Urinary bladder (tissue), 4 donors: ENCODE measurements around the gene PRKCZ. TPM values are rescaled to one million over a fixed set of nuclear protein-coding genes. Genes with fewer than 3 reads are reported as not detected.
A peak's percentile ranks its signal among the peaks of the same experiment; 100 is the strongest.

Source experiments
- DNase-seq: peaks from one replicate; pipeline ENCODE4 v3.0.0-alpha.2; 2015; ENCODE audit errors: extremely low spot score
- H3K27ac ChIP-seq: one replicate; pipeline ENCODE4 v1.5.1; 2013; ENCODE audit warnings: low read depth, mild to moderate bottlenecking, moderate library complexity
- H3K36me3 ChIP-seq: one replicate; pipeline ENCODE4 v1.6.1; 2013; ENCODE audit warnings: mild to moderate bottlenecking, moderate library complexity; ENCODE audit not compliant: insufficient read depth
- H3K4me1 ChIP-seq: one replicate; pipeline ENCODE4 v1.6.1; 2013; ENCODE audit warnings: mild to moderate bottlenecking, moderate library complexity; ENCODE audit not compliant: insufficient read depth
- H3K4me3 ChIP-seq: one replicate; pipeline ENCODE4 v1.5.1; 2013; ENCODE audit warnings: low read depth, low read length
- WGBS: extraction: QIAGEN DNeasy Blood & Tissue Kit; methylation state at CpG from one replicate; pipeline ENCODE4 v1.1.7; 2013; 5-methylcytosine and 5-hydroxymethylcytosine counted together
- polyA plus RNA-seq: library from polyadenylated mRNA; stranded (reverse); fragments of 200-250 nt; gene quantifications from one replicate; pipeline ENCODE4 v1.2.3, GENCODE V29; 2013
- total RNA-seq: library from RNA; depleted of rRNA; stranded (reverse); fragments of >200 nt; gene quantifications from one replicate; pipeline ENCODE4 v1.2.3, GENCODE V29; 2014
- donor health status: healthy with polysubstance abuse.
- donor health status: healthy.

Gene PRKCZ
- total and polyA plus RNA-seq, 2 donors = 6.3 to 6.6 TPM

DNA sequence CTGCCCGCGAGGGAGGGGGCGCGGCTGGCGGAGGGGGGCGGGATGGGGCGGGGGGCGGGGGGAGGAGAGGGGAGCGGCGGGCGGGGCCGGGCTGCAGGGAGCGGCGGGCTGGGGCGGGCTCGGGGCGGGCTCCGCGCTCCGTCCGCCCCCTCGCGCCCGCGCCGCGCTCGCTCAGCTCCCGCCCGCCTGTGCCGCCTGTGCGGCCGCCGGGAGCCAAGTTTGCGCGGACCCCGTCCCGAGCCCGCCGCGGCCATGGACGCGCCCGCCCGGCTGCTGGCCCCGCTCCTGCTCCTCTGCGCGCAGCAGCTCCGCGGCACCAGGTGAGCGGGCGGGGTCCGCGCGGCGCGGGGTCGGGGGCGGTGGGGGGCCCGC is 31.1 kb upstream of the PRKCZ start, which contains the start of gene GABRD:
GABRD (plus strand) TSS at position 174 of the 372 bp plus-strand sequence; CDS start at position 253, 79 bp downstream.
- no peaks in the 10 kb centered on the region for H3K4me1 ChIP-seq
- no peaks in the 10 kb centered on the region for H3K36me3 ChIP-seq
- peak within 1 kb of the TSS; percentile 17 for H3K4me3 ChIP-seq
- WGBS = under 1% methylated on average over 48 of the region's 60 CpGs
- no peak within 1 kb of the TSS for H3K27ac ChIP-seq
- no peak for DNase-seq

DNA sequence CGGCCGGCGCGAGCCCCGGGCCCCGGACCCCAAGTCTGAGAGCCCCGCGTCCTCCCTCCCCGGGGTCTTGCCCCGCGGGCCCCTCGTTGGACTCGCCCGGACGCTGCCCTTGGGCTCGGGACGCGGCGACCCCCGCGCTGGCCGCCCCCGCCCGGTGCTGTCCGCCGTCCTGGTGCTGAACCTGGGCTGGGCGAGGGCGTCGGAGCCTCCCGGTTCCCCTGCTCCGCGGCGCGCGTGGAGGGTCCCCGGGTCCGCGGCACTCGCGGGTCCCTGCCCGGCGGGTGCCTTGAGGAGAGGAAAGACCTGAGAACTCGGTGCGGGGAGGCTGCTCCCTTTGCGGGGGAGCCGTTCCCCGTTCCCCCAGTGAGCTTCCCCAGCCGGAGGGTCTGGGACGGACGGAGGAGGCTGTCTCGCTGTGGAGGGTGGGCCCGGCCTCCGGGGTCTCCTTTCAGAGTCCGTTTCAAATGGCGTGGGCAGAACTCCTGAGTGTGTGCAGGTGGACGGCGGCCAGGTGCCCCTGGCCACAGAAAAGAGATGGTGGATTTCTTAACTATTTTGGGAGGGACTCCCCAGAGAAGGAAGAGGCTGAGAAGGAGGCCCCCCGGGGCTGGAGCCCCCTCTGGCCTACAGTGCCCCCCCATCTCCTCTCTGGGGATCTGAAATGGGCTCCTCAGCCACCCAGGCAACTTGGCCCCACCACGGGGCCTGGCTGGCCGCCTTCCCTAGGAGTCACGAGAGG is 30.5 kb upstream of the PRKCZ start:
- H3K36me3 ChIP-seq = no peaks in the 10 kb centered on the region
- H3K27ac ChIP-seq = no peak overlapping the region
- no peaks in the 10 kb centered on the region for H3K4me1 ChIP-seq
- H3K4me3 ChIP-seq = peak overlapping the region; percentile 17
- 9% methylated on average over 61 of the region's 61 CpGs for WGBS
- no peak for DNase-seq

- no peaks in the 10 kb centered on the region for H3K4me1 ChIP-seq
- DNase-seq = no peak
- no peak overlapping the region for H3K27ac ChIP-seq
- no peak overlapping the region for H3K4me3 ChIP-seq
- H3K36me3 ChIP-seq = no peaks in the 10 kb centered on the region
- WGBS = 77% methylated on average over 11 of the region's 11 CpGs
Observed at GRCh38 chr1:2020310-2020655, 29.9 kb upstream of the PRKCZ start.

- WGBS = 84% methylated on average over 25 of the region's 25 CpGs
- no peak overlapping the region for H3K4me3 ChIP-seq
- H3K36me3 ChIP-seq = no peaks in the 10 kb centered on the region
- DNase-seq = no peak
- H3K4me1 ChIP-seq = no peaks in the 10 kb centered on the region
- no peak overlapping the region for H3K27ac ChIP-seq
Observed at GRCh38 chr1:2021550-2021949, 28.7 kb upstream of the PRKCZ start.

DNA sequence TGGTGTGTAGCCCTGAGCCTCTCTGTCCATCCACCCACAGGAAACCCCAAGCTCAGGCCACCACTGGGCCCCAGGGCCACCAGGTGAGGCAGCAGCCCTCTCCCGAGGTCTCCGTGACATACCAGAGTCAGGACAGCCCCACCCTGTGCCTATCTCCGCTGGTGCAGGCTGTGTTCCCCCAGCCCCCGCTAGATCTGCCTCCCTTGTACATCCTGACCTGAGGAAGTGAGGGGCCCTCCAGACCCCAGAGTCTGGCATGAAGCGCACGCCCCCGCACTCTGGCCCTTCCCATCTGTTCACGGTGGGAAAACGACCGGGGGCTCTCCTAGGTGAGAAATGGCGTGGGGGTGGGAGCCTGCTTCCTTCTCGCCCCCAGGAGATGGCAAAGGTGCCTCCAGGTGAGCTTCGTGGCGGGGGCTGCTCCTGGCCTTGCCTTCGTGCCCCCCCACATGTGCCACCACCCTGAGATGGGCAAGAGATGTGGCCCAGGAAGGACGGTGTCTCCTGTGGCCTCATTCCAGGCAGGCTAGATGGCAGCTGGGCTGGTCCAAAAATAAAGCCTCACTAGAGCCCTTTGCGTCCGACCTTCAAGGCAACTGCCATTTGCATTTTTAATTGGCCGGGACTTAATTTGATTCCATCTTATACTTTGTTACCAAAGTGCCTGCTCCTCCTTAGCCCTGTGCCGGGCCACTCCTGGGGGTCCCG is 28.0 kb upstream of the PRKCZ start:
- Histone ChIP-seq H3K36me3 (no peaks in the 10 kb centered on the region), H3K4me3 (no peak overlapping the region), H3K27ac (no peak overlapping the region), H3K4me1 (no peaks in the 10 kb centered on the region)
- no peak for DNase-seq
- WGBS = 73% methylated on average over 21 of the region's 21 CpGs

GRCh38 chr1:2023187-2023586 is 27.0 kb upstream of the PRKCZ start:
- DNase-seq = no peak
- no peak overlapping the region for H3K4me3 ChIP-seq
- H3K4me1 ChIP-seq = no peaks in the 10 kb centered on the region
- 80% methylated on average over 9 of the region's 9 CpGs for WGBS
- no peak overlapping the region for H3K27ac ChIP-seq
- H3K36me3 ChIP-seq = no peaks in the 10 kb centered on the region

- no peak for DNase-seq
- H3K27ac ChIP-seq = no peak overlapping the region
- H3K4me1 ChIP-seq = no peaks in the 10 kb centered on the region
- H3K36me3 ChIP-seq = no peaks in the 10 kb centered on the region
- H3K4me3 ChIP-seq = no peak overlapping the region
- 84% methylated on average over 10 of the region's 10 CpGs for WGBS
Observed at GRCh38 chr1:2024451-2024850, 25.8 kb upstream of the PRKCZ start.

GRCh38 chr1:2024887-2025286 is 25.3 kb upstream of the PRKCZ start:
- Histone ChIP-seq H3K36me3 (no peaks in the 10 kb centered on the region), H3K4me1 (no peaks in the 10 kb centered on the region), H3K4me3 (no peak overlapping the region), H3K27ac (no peak overlapping the region)
- 87% methylated on average over 18 of the region's 18 CpGs for WGBS
- DNase-seq = no peak

- Histone ChIP-seq H3K27ac (no peak overlapping the region), H3K4me3 (no peak overlapping the region)
- 40% methylated on average over 39 of the region's 39 CpGs for WGBS
Observed at GRCh38 chr1:2025491-2025981, 24.7 kb upstream of the PRKCZ start.

DNA sequence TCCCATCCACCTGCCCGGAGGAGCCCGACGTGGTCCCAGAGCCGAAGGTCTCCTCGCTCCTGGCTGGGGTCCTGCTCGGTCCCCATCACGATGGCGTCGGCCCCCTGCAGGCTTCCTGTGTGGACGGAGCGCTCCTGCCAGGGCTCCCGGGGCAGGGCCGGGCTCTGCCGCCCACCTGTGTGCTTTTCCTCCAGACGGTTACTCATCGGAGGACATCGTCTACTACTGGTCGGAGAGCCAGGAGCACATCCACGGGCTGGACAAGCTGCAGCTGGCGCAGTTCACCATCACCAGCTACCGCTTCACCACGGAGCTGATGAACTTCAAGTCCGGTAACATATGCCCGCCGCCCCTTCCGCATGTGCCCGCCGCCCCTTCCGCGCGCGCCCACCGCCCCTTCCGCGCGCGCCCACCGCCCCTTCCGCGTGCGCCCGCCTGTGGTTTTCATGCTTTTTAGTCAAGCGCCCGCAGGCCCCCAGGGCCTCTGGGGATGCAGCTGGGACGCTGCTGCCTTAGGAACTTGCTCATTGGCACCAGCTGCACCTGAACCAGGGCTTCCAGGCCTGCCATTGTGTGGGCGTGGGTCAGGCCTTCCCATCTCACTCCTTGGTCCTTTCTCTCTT is 22.1 kb upstream of the PRKCZ start:
- WGBS = 88% methylated on average over 46 of the region's 46 CpGs
- Histone ChIP-seq H3K4me3 (no peak overlapping the region), H3K36me3 (no peaks in the 10 kb centered on the region), H3K4me1 (no peaks in the 10 kb centered on the region), H3K27ac (no peak overlapping the region)
- DNase-seq = no peak

More at GRCh38 chr1:2025491-2025981, 24.7 kb upstream of the PRKCZ start:
- DNase-seq = no peak
- Histone ChIP-seq H3K4me1 (no peaks in the 10 kb centered on the region), H3K36me3 (no peaks in the 10 kb centered on the region)

- no peaks in the 10 kb centered on the region for H3K36me3 ChIP-seq
- H3K4me3 ChIP-seq = no peak overlapping the region
- H3K27ac ChIP-seq = no peak overlapping the region
- H3K4me1 ChIP-seq = no peaks in the 10 kb centered on the region
- 83% methylated on average over 26 of the region's 26 CpGs for WGBS
- DNase-seq = no peak
Observed at GRCh38 chr1:2028870-2029560, 21.2 kb upstream of the PRKCZ start.

- Histone ChIP-seq H3K27ac (no peak overlapping the region), H3K4me1 (no peaks in the 10 kb centered on the region), H3K4me3 (no peak overlapping the region), H3K36me3 (no peaks in the 10 kb centered on the region)
- 91% methylated on average over 15 of the region's 15 CpGs for WGBS
- no peak for DNase-seq
Observed at GRCh38 chr1:2029561-2029960, 20.6 kb upstream of the PRKCZ start.

DNA sequence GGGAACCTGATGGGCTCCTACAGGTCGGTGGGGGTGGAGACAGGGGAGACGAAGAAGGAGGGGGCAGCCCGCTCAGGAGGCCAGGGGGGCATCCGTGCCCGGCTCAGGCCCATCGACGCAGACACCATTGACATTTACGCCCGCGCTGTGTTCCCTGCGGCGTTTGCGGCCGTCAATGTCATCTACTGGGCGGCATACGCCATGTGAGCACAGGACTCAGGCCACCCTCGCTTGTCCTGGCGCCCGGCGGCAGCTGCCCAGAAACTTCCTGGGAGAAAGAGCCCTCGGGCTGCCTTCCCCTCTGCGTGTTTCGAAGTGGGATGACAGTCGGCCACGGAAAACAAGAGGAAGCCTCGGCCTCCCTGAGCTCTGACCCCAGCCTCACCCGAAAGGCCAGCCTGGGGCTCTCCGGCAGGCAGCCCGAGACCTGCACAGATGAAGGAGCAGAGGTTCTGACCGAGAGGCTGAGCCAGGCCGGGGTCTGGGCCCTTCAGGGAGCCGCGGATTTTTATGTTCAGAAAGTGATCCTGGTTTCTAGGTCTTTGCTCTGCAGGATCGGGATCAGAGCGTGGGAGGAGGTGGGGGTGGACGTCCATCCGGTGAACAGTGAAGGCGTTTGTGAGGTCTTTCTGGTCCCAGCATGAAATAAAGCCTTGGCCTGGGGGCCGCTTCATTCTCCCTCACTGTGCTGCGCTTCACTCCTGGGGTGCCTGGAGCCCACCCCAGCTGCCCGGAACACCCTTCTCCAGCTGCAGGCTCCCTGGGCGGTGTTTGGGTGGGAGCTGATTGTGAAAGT is 19.9 kb upstream of the PRKCZ start:
- Histone ChIP-seq H3K36me3 (no peaks in the 10 kb centered on the region), H3K4me3 (no peak overlapping the region), H3K4me1 (no peaks in the 10 kb centered on the region), H3K27ac (no peak overlapping the region)
- DNase-seq = no peak
- 81% methylated on average over 42 of the region's 42 CpGs for WGBS
